Measurements from ENCODE around the gene FCN1.

FCN1 gene

GRCh38 chr9:134937164-134937555 lies 19.4 kb upstream of the FCN1 start:
- DNase-seq (ENCODE audit: low read depth) = no peak

- no peak for DNase-seq (ENCODE audit: low read depth)
These were observed 18.8 kb upstream of the FCN1 start for GRCh38 chr9:134936346-134937163.

- no peak for DNase-seq (ENCODE audit: low read depth)
These were observed 18.1 kb upstream of the FCN1 start for GRCh38 chr9:134935701-134936345.

GRCh38 chr9:134935056-134935640 lies 17.4 kb upstream of the FCN1 start:
- DNase-seq (ENCODE audit: low read depth) = no peak

DNA sequence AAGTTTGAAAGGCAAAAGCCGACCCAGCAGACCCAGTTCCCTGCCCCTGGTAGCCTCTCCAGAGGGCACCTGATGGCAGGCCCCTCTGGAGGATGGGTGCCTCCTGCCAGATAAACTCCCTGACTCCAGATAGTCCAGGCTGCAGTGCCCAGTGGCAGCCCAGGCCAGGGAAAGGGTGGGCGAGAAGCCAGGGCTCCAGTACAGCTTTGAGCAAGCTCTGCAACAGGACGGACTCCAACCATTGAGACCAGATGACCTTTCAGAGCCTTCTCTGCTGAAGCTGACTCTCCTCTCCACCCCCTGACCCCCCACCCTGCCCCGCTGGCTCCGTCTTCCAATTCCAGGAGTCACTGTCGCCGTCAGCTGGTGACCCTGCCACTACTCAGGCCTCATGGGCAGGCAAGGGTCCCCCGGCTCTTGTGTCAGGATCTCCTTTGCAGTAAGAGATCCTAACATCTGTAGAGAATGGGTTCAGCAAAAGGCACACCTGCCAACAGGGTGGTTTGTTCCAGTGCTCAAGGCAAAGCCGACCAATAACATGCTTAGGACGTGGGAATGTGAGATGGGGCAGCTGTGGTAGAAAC lies 15.5 kb upstream of the FCN1 start:
- no peak for DNase-seq (ENCODE audit: low read depth)

DNA sequence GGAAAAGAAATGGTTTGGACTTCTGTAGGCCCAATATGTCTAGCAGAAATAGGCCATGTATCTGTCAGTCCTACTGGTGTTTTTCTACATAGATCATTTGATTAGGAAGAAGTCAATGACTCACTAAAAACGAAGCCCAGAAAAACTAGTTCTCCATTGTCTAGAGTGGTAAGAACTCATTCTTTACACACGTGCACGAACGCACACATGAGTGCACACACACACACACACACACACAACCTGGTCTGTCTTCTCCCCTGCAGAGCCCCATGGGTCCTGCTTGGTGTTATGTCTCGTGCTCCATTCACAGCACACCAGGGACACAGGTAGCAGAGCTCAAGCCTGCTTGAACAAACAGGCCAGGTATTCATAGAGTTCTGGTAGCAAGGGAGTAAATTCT lies 14.9 kb upstream of the FCN1 start:
- no peak for DNase-seq (ENCODE audit: low read depth)

GRCh38 chr9:134932171-134932570 lies 14.5 kb upstream of the FCN1 start:
- no peak for DNase-seq (ENCODE audit: low read depth)

DNA sequence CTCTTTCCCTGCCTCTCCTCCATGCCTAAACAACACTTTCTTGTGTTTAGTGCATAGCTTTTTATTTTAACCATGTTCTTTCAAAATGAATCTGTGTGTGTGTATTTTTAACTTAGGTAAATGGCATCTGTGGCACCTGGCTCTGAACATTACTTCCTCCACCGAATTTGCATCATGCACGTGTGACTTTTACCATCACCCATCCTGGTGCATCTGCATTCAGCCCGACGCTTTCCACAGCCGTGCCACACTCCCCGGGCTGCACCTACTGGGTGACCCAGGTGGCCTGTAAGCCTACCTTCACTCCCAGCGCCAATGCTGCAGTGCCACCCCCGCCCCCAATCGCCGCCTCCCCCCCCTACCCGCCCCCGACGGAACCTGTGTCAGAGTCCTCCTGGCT lies 12.7 kb upstream of the FCN1 start:
- no peak for DNase-seq (ENCODE audit: low read depth)

GRCh38 chr9:134929193-134930158 lies 11.8 kb upstream of the FCN1 start:
- no peak for DNase-seq (ENCODE audit: low read depth)

GRCh38 chr9:134928436-134929192 lies 10.9 kb upstream of the FCN1 start:
- no peak for DNase-seq (ENCODE audit: low read depth)

DNA sequence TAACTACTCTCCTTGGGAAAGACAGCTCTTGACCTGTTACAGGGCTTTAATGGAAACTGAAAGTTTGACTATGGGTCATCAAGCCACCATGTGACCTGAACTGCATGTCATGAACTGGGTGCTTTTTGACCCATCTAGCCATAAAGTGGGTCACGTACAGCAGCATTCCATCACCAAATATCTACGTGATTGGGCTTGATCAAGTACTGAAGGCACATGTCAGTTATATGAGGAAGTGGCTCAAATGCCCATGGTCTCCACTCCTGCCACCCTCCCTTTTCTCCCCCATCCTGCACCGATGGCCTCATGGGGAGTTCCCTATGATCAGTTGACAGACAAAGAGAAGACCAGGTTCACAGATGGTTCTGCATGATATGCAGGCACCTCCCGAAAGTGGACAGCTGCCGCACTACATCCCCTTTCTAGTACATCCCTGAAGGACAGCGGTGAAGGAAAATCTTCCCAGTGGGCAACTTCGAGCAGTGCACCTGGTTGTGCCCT lies 7.3 kb upstream of the FCN1 start:
- no peak for DNase-seq (ENCODE audit: low read depth)

GRCh38 chr9:134923466-134923865 lies 5.8 kb upstream of the FCN1 start:
- no peak for DNase-seq (ENCODE audit: low read depth)

DNA sequence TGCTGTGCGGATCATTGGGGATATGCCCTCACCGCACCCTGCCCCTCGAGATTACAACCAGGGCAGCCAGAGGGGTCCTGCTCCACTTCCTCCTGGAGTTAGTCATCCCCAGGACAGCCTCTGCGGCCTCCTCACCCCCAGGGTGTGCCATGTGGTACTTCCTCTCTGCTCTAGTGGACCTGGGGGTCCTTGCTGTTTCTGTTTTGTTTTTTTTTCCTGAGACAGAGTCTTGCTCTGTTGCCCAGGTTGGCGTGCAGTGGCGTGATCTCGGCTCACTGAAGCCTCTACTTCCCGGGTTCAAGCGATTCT lies 5.2 kb upstream of the FCN1 start:
- no peak for DNase-seq (ENCODE audit: low read depth)

GRCh38 chr9:134922066-134922931 lies 4.6 kb upstream of the FCN1 start:
- DNase-seq (ENCODE audit: low read depth) = no peak

- DNase-seq (ENCODE audit: low read depth) = no peak
These were observed 1.6 kb upstream of the FCN1 start for GRCh38 chr9:134919303-134919702.

GRCh38 chr9:134918646-134919045 lies 934 bp upstream of the FCN1 start:
- no peak for DNase-seq (ENCODE audit: low read depth)

DNA sequence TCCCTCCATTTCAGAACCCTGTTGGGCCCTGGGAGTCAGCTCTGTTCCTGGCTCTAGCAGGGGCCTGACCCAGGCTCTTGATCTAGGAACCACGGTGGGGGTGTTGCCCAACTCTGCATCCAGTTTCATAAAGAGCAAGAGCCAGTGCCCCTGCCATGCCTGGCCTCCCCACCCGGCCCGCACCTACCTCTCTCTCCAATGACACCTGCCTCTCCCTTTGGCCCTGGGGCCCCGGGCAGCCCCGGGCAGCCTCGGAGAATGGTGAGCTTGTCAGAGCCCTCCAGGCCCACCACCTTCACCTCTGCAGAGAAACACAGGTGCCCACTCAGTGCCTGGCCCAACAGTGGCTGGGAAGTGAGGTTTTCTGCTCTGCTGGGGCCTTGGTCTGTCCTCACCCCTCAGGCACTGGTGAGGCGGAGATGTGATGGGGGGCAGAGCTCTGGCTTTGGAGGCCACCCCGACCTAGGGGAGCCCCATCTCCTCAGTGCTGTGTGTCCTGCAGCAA lies 1.5 kb downstream of the FCN1 start:
- no peak for DNase-seq (ENCODE audit: low read depth)

DNA sequence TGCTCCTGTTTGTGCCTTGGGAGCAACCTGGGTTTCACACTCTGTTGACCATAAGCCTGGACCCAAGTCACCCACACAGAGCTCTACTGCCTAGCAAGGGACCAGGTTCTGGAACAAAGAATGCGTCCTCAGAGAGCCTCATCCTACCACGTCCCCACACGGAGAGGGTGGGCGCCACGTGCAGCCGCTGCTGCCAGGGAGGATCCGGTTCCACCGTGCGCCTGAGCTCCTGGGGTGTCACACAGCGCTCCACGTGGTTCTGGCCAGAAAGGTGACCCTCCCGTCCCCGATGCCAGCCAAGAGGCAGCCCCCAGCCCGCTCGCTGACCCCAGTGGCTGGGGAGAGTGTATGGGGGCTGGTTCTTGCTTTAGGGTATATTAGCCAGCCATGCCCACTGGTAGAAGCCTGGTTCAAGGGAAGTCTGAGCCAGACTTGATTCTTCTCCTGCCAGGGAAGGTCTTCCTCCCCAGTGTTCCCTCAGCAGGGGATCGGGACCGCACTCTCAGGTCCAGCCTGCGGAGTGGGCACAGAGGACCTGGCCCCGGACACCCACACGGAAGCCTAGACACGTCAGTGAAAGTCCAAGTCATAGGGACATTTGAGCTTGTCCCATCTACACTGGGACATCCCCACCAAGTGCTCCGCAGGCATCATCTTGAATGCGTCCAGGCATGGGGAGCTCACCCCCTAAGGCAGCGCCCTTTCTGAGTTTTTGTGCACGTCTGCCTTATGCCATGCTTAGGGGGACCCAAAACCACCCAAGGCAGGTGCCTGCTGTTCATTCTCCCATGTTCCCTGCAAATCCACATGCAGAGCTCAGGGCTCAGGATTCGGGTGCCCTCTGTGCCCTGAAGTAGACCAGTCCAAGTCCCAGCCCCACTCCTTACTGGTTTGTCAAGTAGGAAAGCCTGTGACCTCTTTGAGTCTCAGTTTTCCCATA lies 2.4 kb downstream of the FCN1 start:
- DNase-seq (ENCODE audit: low read depth) = no peak

DNA sequence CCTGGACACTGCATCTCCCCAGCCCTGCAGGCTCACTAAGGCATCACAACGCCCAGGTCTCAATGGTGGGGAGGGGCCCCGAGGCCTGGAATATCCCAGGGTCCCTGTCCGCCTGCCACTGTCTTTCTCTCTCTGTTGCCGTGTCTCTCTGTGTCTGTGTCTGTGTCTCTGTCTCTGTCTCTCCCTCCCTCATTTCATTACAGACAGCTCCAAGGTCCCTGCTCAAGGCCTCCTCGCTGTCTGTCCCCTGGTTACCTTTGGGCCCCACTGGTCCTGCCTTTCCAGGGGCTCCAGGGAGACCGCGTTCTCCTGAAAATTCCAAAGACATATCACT lies 3.2 kb downstream of the FCN1 start:
- DNase-seq (ENCODE audit: low read depth) = no peak
